SIG-M5 treated with dmso at 0.1 percent for 504 hours (cell line): Measurements from ENCODE around the gene HERC2.
"Not testable (repeated sequence)": the region's sequence is repeated elsewhere in the genome, so short reads cannot be mapped to it uniquely, and the experiment has no call there.

Experiments used
- DNase-seq: peaks from one replicate; lab custom pipeline; 2025; ENCODE audit not compliant: unreplicated experiment; lab: John Stamatoyannopoulos, UW

The HERC2 gene

GRCh38 chr15:28273873-28274610 lies 47.9 kb downstream of the HERC2 start:
- no peak for DNase-seq

- DNase-seq, result no peak
Measured at GRCh38 chr15:28273468-28273867, 48.5 kb downstream of the HERC2 start.

GRCh38 chr15:28272587-28272986 lies 49.4 kb downstream of the HERC2 start:
- no peak for DNase-seq

GRCh38 chr15:28271697-28272260 lies 50.2 kb downstream of the HERC2 start:
- no peak for DNase-seq

- DNase-seq, result no peak
Measured at GRCh38 chr15:28269097-28269496, 52.9 kb downstream of the HERC2 start.

GRCh38 chr15:28267727-28268126 lies 54.3 kb downstream of the HERC2 start:
- DNase-seq, result no peak

GRCh38 chr15:28265334-28266019 lies 56.5 kb downstream of the HERC2 start:
- DNase-seq, result no peak

GRCh38 chr15:28264166-28264565 lies 57.8 kb downstream of the HERC2 start:
- no peak for DNase-seq

- DNase-seq, result no peak
Measured at GRCh38 chr15:28262438-28262837, 59.5 kb downstream of the HERC2 start.

- DNase-seq, result no peak
Measured at GRCh38 chr15:28260722-28261121, 61.3 kb downstream of the HERC2 start.

- no peak for DNase-seq
Measured at GRCh38 chr15:28260317-28260716, 61.7 kb downstream of the HERC2 start.

- DNase-seq, result no peak
Measured at GRCh38 chr15:28255965-28256364, 66.0 kb downstream of the HERC2 start.

GRCh38 chr15:28252831-28253230 lies 69.1 kb downstream of the HERC2 start:
- no peak for DNase-seq

- no peak for DNase-seq
Measured at GRCh38 chr15:28246605-28247004, 75.4 kb downstream of the HERC2 start.

- DNase-seq, result no peak
Measured at GRCh38 chr15:28243901-28244300, 78.1 kb downstream of the HERC2 start.

GRCh38 chr15:28243399-28243798 lies 78.6 kb downstream of the HERC2 start:
- no peak for DNase-seq

- not testable (repeated sequence) for DNase-seq
Measured at GRCh38 chr15:28238296-28238695, 83.7 kb downstream of the HERC2 start.

- DNase-seq, result not testable (repeated sequence)
Measured at GRCh38 chr15:28231743-28232142, 90.2 kb downstream of the HERC2 start.

GRCh38 chr15:28231336-28231735 lies 90.6 kb downstream of the HERC2 start:
- DNase-seq, result not testable (repeated sequence)

- DNase-seq, result not testable (repeated sequence)
Measured at GRCh38 chr15:28228990-28229640, 92.9 kb downstream of the HERC2 start.

- DNase-seq, result no peak
Measured at GRCh38 chr15:28228096-28228495, 93.9 kb downstream of the HERC2 start.

GRCh38 chr15:28227303-28227702 lies 94.7 kb downstream of the HERC2 start:
- not testable (repeated sequence) for DNase-seq
